K562 (cell line): ENCODE data around the gene LAMA1.

Experiments
- ARID2 ChIP-seq: fragments of 450-650 bp; IDR thresholded peaks from 2 replicates; pipeline ENCODE4 v1.6.1; 2017; ENCODE audit warnings: antibody characterized with exemption, mild to moderate bottlenecking
- DPF2 ChIP-seq: fragments of 450-650 bp; IDR thresholded peaks from 2 replicates; pipeline ENCODE4 v1.6.1; 2016
- ETV6 ChIP-seq, 3 experiments: fragments of 150-350 bp in 1 of 3; sonication (generic) in 1 of 3; formaldehyde crosslinking in 1 of 3; IDR thresholded peaks; 2 replicates each; pipeline versions ENCODE4 v1.6.1 to v1.8.0; 2014 to 2022; ENCODE audit warnings: borderline replicate concordance in 2 of 3, low read depth in 2 of 3, antibody characterized with exemption in 1 of 3, low read length in 1 of 3, mild to moderate bottlenecking in 1 of 3, missing genetic modification reagents in 1 of 3
- GABPA ChIP-seq: fragments of 200-800 bp; sonication (Bioruptor generic); conservative IDR thresholded peaks from 2 replicates; pipeline ENCODE4 v1.6.1; 2016; ENCODE audit warnings: low read depth, missing genetic modification characterization, missing compliant biosample characterization
- KDM2B ChIP-seq: fragments of 250-450 bp; sonication (Bioruptor Pico); IDR thresholded peaks from 2 replicates; pipeline ENCODE4 v1.8.0; 2021; ENCODE audit warnings: mild to moderate bottlenecking, moderate library complexity
- RFX1 ChIP-seq: fragments of 450-650 bp; IDR thresholded peaks from 2 replicates; pipeline ENCODE4 v1.6.1; 2016; ENCODE audit warnings: mild to moderate bottlenecking, moderate library complexity
- TCF7 ChIP-seq: sonication (generic); IDR thresholded peaks from 2 replicates; pipeline ENCODE4 v1.6.1; 2016; ENCODE audit warnings: antibody characterized with exemption, borderline replicate concordance
- ZFP30 ChIP-seq: fragments of 250-450 bp; sonication (Bioruptor Pico); IDR thresholded peaks from 2 replicates; pipeline ENCODE4 v1.8.0; 2022; ENCODE audit warnings: moderate library complexity, mild to moderate bottlenecking, inconsistent platforms, borderline replicate concordance
- TF ChIP-seq, protein P1 (sequence below), 3 experiments: IDR thresholded peaks in 2 of 3; conservative IDR thresholded peaks in 1 of 3; 2 replicates each; pipeline ENCODE4 v1.5.1; 2011 to 2012; ENCODE audit warnings: low read length in 3 of 3, mild to moderate bottlenecking in 3 of 3, control low read depth in 2 of 3, improper control_type of control experiment in 1 of 3, inconsistent platforms in 1 of 3, low read depth in 1 of 3, mixed read lengths in 1 of 3, moderate library complexity in 1 of 3; ENCODE audit not compliant: insufficient read depth in 2 of 3

GRCh38 chr18:7071600-7071999, 46.0 kb downstream of the LAMA1 start:
- TF ChIP-seq ETV6 (IDR thresholded peaks at IDR 0.05; ENCODE audit: borderline replicate concordance in 1 of 2, low read depth in 2 of 2, low read length in 1 of 2) (no peak), ETV6 (CRISPR knock-in tag; IDR thresholded peaks at IDR 0.05; ENCODE audit: borderline replicate concordance) (no peak), RFX1 (no peak), TCF7 (no peak), ZFP30 (CRISPR knock-in tag) (no peak), KDM2B (CRISPR knock-in tag) (no peak), GABPA (no peak), ARID2 (no peak), DPF2 (no peak)
- TF ChIP-seq, protein P1, sequence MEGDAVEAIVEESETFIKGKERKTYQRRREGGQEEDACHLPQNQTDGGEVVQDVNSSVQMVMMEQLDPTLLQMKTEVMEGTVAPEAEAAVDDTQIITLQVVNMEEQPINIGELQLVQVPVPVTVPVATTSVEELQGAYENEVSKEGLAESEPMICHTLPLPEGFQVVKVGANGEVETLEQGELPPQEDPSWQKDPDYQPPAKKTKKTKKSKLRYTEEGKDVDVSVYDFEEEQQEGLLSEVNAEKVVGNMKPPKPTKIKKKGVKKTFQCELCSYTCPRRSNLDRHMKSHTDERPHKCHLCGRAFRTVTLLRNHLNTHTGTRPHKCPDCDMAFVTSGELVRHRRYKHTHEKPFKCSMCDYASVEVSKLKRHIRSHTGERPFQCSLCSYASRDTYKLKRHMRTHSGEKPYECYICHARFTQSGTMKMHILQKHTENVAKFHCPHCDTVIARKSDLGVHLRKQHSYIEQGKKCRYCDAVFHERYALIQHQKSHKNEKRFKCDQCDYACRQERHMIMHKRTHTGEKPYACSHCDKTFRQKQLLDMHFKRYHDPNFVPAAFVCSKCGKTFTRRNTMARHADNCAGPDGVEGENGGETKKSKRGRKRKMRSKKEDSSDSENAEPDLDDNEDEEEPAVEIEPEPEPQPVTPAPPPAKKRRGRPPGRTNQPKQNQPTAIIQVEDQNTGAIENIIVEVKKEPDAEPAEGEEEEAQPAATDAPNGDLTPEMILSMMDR (IDR thresholded peaks at IDR 0.05 in 2 of 3, conservative IDR thresholded peaks at IDR 0.05 in 1 of 3; ENCODE audit: insufficient read depth in 2 of 3, low read depth in 1 of 3, low read length in 3 of 3), result no peak
